ENCODE measurements around the gene SF3B4.
"Not testable (repeated sequence)": the region's sequence is repeated elsewhere in the genome, so short reads cannot be mapped to it uniquely, and the experiment has no call there.

SF3B4 gene

GRCh38 chr1:149927563-149928400 is at the start of gene SF3B4:
Gene SF3B4, minus strand, starts transcription at chr1:149927803. Its CDS starts 44 bp downstream, at chr1:149927759.
- DNase-seq (ENCODE audit: low read depth) = peak; percentile 87

GRCh38 chr1:149977345-149977744 is 49.7 kb upstream of the SF3B4 start:
- DNase-seq (ENCODE audit: low read depth) = no peak

- DNase-seq (ENCODE audit: low read depth) = no peak
Measured at GRCh38 chr1:149972547-149972946, 44.9 kb upstream of the SF3B4 start.

- no peak for DNase-seq (ENCODE audit: low read depth)
Measured at GRCh38 chr1:149967646-149968045, 40.0 kb upstream of the SF3B4 start.

- DNase-seq (ENCODE audit: low read depth) = no peak
Measured at GRCh38 chr1:149967041-149967440, 39.4 kb upstream of the SF3B4 start.

GRCh38 chr1:149966405-149966804 is 38.8 kb upstream of the SF3B4 start:
- peak; percentile 40 for DNase-seq (ENCODE audit: low read depth)

GRCh38 chr1:149965440-149965839 is 37.8 kb upstream of the SF3B4 start:
- no peak for DNase-seq (ENCODE audit: low read depth)

- DNase-seq (ENCODE audit: low read depth) = peak; percentile 25
Measured at GRCh38 chr1:149963358-149963757, 35.8 kb upstream of the SF3B4 start.

GRCh38 chr1:149962736-149963135 is 35.1 kb upstream of the SF3B4 start:
- DNase-seq (ENCODE audit: low read depth) = no peak

- DNase-seq (ENCODE audit: low read depth) = peak; percentile 79
Measured at GRCh38 chr1:149962039-149962647, 34.5 kb upstream of the SF3B4 start.

GRCh38 chr1:149957548-149957947 is 29.9 kb upstream of the SF3B4 start:
- DNase-seq (ENCODE audit: low read depth) = not testable (repeated sequence)

GRCh38 chr1:149949911-149950310 is 22.3 kb upstream of the SF3B4 start:
- no peak for DNase-seq (ENCODE audit: low read depth)

- no peak for DNase-seq (ENCODE audit: low read depth)
Measured at GRCh38 chr1:149945206-149945605, 17.6 kb upstream of the SF3B4 start.

GRCh38 chr1:149942885-149943284 is 15.3 kb upstream of the SF3B4 start:
- no peak for DNase-seq (ENCODE audit: low read depth)

GRCh38 chr1:149942207-149942606 is 14.6 kb upstream of the SF3B4 start:
- DNase-seq (ENCODE audit: low read depth) = peak; percentile 65

- no peak for DNase-seq (ENCODE audit: low read depth)
Measured at GRCh38 chr1:149940427-149940826, 12.8 kb upstream of the SF3B4 start.

GRCh38 chr1:149938668-149939003 is 11.0 kb upstream of the SF3B4 start:
- DNase-seq (ENCODE audit: low read depth) = not testable (repeated sequence)

GRCh38 chr1:149937759-149938158 is 10.2 kb upstream of the SF3B4 start:
- DNase-seq (ENCODE audit: low read depth) = no peak

GRCh38 chr1:149936992-149937705 is 9.5 kb upstream of the SF3B4 start:
- DNase-seq (ENCODE audit: low read depth) = peak; percentile 55

- peak; percentile 32 for DNase-seq (ENCODE audit: low read depth)
Measured at GRCh38 chr1:149936170-149936991, 8.8 kb upstream of the SF3B4 start, which contains the start of gene MTMR11. Gene MTMR11, minus strand, starts transcription at chr1:149936879. Its CDS starts 232 bp downstream, at chr1:149936647.

- no peak for DNase-seq (ENCODE audit: low read depth)
Measured at GRCh38 chr1:149934356-149934755, 6.8 kb upstream of the SF3B4 start.

GRCh38 chr1:149933208-149933607 is 5.6 kb upstream of the SF3B4 start:
- DNase-seq (ENCODE audit: low read depth) = no peak
